HFF-Myc (cell line): ENCODE data around the gene SYTL1.

Source experiments
- DNase-seq: peaks from one replicate; pipeline ENCODE4 v3.0.0-alpha.2; 2011; ENCODE audit warnings: low read depth; ENCODE audit errors: extremely low read depth
- H3K4me3 ChIP-seq: replicated peaks from 2 replicates; pipeline ENCODE4 v1.5.1; 2011; ENCODE audit warnings: low read depth, mild to moderate bottlenecking, control low read depth, low read length
- TF ChIP-seq, protein P1 (sequence below): IDR thresholded peaks from 2 replicates; pipeline ENCODE4 v1.5.1; 2012; ENCODE audit warnings: mild to moderate bottlenecking, low read depth, low read length, control low read depth; ENCODE audit errors: missing control alignments

SYTL1 gene

DNA sequence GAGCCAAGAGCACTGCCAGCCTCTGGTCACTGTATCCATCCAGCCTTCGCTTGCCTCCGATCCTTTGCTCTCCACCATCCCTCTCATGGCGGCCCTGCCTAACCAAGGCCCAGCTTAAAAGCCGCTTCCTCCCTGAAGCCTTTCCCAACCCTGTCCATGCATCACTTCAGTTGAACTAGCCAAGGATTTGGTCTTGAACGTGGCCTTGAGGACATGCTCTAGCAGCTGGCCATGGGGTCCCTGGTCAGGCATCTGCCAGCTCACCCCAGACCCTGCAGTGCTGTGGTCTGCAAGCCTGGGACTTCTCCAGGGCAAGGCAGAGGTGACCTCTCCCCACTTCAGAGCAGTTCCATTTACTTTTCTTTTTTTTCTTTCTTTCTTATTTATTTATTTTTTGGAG is 5.1 kb upstream of the SYTL1 start:
- H3K4me3 ChIP-seq: no peak overlapping the region
- no peak for DNase-seq
- TF ChIP-seq, protein P1, sequence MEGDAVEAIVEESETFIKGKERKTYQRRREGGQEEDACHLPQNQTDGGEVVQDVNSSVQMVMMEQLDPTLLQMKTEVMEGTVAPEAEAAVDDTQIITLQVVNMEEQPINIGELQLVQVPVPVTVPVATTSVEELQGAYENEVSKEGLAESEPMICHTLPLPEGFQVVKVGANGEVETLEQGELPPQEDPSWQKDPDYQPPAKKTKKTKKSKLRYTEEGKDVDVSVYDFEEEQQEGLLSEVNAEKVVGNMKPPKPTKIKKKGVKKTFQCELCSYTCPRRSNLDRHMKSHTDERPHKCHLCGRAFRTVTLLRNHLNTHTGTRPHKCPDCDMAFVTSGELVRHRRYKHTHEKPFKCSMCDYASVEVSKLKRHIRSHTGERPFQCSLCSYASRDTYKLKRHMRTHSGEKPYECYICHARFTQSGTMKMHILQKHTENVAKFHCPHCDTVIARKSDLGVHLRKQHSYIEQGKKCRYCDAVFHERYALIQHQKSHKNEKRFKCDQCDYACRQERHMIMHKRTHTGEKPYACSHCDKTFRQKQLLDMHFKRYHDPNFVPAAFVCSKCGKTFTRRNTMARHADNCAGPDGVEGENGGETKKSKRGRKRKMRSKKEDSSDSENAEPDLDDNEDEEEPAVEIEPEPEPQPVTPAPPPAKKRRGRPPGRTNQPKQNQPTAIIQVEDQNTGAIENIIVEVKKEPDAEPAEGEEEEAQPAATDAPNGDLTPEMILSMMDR: no peak

DNA sequence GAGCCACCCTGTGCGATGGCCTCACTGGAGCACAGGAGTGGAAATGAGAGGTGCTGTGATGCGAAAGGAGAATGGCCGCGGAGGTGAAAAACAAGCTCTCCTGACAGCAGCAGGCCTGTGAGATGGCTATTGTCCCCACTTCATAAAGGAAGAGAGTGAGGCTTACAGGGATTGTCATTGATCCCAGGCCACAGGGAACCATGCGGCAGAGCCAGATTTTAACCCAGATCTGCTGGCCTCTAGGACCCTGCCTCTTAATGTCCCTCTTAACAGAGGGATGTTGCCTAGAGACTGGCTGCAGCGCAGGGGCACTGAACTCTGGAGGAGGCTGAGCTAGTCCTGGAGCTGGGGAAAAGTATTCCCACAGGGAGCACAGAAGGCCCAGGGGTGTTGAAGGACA is 3.1 kb upstream of the SYTL1 start:
- H3K4me3 ChIP-seq: no peak overlapping the region
- TF ChIP-seq, protein P1: no peak
- DNase-seq: no peak

DNA sequence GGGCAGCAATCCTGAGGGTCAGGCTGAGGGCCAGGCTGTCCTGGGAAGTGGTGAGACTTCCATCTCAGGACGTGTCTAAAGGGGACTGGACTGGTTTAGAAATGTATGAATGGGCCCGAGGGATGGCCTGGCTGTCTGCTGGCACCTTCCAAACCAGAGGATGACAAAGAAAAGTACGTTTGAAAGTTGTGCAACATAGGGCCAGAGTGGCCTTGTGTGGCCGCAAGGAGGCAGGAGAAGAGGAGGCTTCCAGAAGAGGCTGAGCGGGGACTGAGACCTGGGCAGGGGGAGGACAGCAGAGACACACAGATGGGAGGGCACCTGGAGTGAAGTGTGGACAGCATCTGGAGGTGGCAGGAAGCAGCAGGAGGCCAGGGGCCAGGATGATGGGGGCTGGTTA is 2.6 kb upstream of the SYTL1 start:
- no peak overlapping the region for H3K4me3 ChIP-seq
- TF ChIP-seq, protein P1: no peak
- DNase-seq: no peak

DNA sequence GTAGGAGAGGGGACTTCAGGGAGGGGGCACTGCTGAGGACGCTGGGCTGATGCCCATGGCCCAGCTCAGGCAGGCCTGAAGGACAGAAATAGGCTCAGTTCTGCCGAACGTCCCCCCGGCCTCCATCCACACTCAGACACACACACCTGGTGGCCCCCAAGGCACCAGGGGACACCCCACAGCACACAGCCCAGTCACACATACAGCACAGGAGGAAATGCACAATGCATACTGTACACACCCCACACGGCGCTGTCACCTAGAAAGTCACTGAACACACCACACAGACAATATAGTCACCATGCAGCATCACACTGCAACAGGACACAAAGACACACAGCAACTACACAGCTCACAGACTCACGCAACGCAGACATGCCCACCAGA is 562 bp downstream of the SYTL1 start:
- no peak for DNase-seq
- TF ChIP-seq, protein P1: no peak
- peak overlapping the region; percentile 27 for H3K4me3 ChIP-seq

DNA sequence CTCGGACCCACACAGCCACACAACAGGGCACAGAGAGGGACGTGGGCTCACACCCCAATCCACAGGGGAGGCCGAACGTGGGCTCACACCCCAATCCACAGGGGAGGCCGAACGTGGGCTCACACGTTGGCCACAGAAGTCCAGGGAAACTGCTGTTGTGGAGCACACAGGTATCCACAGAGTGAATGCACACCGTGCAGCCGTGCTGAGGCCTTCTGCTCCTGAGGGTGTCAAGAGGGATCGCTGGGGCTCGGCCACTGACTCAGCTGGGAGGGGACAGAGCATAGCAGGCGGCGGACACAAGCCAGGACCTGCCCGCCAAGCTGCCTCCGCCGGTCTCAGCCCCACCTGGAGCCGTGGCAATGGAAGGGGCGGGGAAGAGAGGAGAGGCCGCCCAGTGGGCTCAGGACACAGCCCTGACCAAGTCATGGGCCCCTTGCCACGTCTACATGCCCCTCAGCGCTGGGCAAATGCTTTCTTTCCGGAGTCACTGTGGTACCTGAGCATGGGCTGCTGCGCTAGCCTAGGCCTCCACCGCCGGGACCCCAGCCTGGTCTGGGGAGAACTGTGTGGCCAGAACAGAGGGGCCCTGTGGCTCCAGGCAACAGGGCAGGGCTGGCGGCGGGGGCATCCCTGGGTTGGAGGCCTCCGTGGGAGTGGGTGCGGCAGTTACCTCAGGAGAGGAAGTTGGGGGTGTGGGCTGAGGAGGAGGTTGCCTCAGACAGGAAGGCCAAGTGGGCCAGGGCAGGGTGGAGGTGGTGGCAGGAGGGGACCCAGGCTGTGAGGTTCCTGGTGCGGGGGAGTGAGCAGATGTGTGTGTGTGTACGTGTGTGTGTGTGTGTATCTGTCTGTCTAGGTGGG is 1.2 kb downstream of the SYTL1 start:
- no peak overlapping the region for H3K4me3 ChIP-seq
- TF ChIP-seq, protein P1: no peak
- DNase-seq: no peak

DNA sequence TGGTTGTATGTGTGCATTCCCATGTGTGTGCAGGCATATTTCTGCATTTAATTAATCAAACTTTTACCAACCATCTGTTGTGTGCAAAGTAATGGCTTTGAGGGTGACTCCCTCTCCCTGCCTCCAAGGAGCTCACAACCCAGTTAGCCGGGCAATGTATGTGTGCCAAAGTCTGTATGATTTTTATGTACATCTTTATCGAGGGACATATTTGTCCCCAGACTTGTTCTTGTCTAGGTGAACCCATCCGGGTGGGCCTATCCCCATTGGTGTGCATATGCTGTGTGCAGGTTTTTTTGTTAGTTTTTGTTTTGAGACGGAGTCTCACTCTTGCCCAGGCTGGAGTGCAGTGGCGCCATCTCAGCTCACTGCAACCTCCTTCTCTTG is 1.8 kb downstream of the SYTL1 start:
- no peak for DNase-seq
- TF ChIP-seq, protein P1: no peak
- no peak overlapping the region for H3K4me3 ChIP-seq
